NCI-H1694 treated with DMSO at 0.1 percent for 48 hours (cell line): ENCODE measurements around the gene CLSTN2.
"Not testable (repeated sequence)": the region's sequence is repeated elsewhere in the genome, so short reads cannot be mapped to it uniquely, and the experiment has no call there.

Experiments
- DNase-seq: peaks from one replicate; lab custom pipeline; 2025; lab: John Stamatoyannopoulos, UW

Gene CLSTN2

DNA sequence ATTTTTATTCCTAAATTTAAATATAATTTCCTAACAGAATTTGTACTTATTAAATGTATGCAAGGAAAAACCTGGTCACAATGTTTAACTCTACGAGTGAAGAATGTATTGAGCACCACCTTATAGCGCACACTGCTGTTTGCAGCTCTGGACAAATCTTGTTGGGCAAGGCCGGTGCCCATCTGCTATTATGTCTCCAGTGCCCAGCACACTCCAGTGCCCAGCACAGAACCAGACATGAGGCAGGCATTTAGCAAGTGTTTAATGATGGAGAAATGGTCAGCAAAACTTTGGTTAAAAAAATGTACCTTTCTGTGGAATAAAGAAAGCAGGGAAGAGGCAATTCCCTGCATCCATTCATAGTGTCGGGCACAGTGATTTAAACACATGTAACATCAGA lies 488.2 kb downstream of the CLSTN2 start:
- no peak for DNase-seq

DNA sequence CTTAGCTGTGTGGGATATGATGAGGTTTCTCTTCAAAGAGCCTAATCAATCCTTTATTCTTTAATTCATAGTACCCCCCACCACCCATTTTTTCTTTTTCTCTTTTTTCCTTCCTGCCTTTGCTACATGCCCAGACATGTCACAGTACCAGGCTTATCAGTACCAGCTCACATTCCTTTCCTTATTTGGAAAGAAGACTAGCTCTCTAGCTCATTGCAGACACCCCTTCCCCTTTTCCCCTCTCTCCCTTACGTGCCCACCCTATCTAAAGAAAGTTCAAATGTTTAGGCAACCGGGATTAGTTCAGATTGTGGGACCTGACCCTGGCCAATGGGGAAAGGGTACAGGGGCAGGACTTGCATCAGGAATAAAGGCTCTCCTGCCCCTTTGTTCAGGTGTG lies 488.6 kb downstream of the CLSTN2 start:
- DNase-seq: not testable (repeated sequence)

DNA sequence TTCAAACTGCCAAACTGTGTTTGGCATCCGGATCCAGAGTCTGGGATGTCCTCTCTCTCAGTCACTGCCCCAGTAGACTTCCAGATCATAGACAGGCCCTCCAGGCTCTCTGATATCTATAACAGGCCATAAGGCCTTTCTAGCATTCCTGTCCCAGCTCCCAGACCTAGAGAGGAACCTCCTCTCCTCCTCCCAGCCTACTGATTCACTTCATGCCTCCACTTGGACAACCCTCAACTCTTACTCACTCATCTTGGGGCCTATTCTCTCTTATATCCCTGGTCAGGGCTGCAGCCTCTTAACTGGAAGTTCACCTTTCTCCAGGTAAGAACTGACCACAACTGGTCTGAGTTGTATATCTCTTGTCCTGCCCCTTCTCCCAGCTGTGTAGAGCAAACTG lies 489.2 kb downstream of the CLSTN2 start:
- no peak for DNase-seq

DNA sequence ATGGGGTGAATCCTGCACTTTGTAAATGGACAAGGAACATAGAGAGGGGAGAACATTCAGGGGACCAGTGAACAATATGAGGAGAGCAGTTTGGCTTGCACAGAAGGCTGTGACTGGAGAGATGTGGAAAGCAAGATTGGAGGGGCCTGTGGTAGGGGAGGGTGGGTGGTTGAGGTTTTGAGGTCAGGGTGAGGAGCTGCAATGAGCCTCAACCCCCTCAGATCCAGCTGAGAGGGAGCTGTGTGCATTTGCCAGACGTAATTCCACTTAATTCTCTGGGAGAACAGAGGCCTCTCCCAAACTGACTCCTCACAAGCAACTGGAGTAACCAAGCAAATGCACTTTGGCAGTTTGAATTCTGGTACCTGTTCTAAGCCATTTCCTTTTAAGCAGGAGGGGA lies 489.7 kb downstream of the CLSTN2 start:
- no peak for DNase-seq

DNA sequence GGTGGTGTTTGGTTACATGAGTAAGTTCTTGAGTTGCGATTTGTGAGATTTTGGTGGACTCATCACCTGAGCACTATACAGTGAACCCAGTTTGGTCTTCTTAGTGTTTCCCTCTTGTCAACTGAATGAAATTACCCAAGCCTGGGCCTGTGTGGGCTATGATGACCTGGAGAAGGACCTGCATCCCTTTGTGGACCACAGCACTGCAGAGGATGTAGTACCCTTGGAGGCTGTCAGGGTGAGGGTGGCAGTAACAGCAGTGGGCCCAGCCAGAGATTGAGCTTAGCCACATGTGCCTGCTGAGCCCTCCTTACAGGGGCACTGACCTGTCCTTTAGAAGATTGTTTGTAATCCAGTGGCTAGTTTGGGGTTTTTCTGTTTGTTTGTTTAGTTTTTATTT lies 492.8 kb downstream of the CLSTN2 start:
- no peak for DNase-seq

DNA sequence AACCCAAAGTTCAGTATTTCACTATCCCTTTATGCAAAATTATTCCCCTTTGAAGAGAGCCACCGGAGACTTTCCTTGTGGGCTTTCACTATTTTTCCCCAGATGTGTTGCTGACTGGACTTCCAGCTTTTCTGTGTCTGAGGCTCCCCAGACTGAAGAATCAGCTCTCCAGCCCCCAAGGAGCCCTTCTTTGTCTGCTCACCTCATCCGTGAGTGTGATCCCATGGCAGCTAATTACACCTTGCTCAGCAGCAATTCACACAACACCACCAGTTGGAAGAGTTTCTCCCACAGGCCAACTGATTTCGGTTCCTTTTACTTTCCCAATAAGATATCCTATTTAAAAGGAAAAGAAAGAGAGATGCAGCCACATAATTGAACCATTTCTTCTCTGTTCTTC lies 493.4 kb downstream of the CLSTN2 start:
- DNase-seq: no peak

DNA sequence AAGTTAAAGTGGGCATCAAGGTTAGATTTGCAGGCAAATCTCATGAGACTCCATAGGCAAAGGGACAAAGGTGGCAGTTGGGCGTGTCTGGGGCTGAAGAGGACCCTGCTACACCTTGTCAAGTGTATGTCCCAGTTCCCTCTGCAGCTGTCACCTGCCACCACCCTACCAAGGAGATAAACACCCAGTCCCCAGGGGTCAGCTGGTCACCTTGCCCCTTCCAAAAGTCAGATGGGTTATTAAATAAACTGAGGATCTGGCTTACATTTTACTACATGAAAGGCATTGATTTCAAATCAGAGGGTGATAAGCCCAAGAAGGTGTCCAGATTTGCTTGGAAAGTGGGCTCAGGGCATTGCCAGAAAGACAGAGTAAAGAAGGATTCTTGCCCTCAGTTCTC lies 494.8 kb downstream of the CLSTN2 start:
- DNase-seq: no peak

DNA sequence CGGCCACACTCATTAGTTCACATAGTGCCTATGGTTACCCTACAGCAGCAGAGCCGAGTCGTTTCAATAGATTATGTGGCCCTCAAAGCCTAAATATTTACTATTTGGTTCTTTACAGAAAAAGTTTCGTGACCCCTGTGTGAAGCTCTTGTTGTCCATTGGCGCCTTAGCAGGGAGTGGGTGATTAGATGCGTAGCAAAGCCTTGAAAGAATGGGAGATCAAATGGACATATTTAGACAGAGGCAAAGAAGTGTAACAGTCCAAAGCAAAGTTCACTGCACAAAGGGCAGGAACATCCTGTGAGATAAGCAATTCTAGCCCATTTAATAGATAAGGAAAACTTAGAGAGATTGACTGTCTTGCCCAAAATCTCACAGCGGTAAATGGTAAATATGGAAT lies 495.5 kb downstream of the CLSTN2 start:
- DNase-seq: no peak

DNA sequence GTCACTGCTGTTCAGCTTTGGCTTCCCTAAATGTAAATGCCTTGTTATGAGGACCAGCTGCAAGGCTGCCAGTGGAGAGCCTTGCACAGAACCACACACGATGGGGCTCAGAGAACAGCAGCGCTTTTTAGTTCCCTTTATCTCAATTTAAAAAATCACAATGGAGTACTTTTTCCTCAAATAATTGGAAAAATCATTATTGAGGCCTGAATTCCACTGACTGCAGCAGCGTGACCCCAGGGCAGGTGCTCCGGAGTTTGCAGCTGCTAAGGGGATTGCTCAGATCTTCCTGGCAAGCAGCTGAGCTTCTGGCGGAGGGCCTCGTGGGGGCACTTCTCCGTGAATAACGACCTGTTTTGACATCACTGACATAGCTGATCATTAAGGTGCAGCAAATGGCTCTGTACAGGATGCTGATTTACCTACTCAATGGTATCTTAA lies 497.3 kb downstream of the CLSTN2 start:
- DNase-seq: peak; percentile 84

DNA sequence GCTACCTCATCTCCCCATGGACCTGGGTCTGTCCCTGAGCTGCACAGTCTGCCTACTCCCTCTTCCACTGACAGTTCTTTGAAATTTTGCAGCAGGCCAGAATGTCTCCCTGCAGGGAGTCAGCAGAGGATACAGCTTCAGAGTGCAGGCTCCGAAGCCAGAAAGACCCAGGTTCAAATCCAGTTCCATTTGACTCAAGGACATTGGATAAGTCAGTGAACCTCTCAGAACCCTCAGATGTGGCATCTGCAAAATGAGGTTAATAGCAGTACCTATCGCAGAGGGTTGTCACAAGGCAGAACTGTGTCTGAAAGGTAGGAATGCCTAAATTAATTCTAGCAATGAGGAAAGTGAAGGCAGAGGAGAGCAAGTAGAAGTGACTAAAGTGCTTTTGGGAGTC lies 498.4 kb downstream of the CLSTN2 start:
- DNase-seq: no peak

DNA sequence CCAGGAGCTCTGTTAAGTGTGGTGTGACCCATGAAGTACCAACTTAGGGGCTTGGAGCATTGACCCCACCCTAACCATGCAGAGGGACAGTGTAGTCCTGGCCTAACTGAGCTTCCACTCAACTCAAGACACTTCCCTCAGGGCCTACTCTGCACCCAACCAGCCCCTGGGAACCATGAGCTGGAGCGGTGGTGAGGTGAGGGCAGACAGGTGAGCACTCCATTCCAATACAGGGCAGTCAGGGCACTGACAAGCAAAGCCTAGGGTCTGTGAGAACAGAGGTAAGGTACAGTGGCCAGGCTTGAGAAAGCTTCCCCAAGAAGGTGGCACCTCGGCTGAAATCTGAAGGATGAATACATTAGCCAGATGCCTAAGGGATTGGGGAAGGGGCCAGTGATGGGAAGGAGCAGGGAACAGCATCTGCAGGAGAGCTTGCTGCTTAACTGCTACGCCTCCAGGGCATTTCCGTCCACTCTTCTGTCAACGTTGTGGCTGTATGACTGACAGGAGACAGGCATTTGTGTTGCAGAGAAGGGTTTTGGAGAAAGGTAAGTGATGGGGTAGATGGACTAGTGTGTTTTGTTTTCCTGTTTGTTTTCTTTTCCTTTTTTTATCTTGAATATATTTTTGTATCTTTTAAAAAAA lies 499.4 kb downstream of the CLSTN2 start:
- no peak for DNase-seq

DNA sequence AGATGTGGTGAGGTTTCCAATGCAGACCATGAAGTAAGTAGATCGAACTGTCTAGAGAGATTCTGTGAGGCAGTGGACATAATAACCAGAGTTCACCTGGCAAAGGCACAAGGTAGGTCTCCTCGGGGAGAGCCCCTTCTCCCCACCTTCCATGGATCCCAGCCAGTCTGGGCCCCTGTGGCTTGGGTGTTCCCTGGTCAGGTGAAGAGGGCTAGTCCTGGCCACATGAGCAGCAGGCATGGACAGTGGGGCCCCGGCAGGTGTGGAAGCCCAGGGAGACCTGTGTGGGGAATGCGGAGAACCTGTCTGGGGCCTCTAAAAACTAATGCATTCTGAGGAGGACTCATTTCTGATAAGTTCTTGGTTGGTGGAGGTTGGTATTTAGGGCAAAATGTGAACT lies 501.4 kb downstream of the CLSTN2 start:
- DNase-seq: no peak

DNA sequence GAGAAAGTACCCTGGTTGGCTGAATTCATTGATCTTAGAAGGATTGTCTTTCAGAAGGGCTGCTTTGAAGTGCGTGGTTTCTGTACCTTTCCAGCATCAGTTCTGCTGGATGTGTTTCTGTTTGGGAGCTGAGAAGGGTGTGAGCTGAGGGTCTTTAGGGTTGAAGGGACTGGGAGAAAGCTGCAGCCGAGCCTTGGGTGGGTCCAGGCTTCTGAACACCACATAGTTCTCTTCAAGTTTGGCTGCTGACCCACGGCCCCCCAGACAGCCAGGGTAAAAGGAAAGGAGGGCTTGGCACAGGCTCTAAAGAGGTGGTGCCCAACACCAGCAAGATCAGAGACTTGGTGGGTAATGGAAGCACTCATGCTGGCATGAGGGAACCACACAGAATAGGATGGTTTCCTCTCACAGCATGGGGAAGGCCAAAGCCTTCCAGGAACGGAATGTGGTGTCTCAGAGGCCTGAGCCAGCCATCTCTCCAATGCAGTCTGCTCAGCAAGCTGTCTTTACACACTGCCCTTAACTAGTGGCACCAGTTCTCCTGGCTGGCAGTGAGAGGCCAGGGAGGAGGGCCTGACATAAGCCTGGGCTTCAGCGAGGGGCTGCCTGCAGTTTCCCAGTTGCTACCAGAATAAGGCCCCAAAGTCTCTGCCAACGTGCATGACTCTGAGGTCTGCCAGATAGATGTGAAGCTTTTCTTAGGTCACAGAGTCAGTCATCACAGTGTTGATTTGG lies 503.9 kb downstream of the CLSTN2 start:
- DNase-seq: no peak

DNA sequence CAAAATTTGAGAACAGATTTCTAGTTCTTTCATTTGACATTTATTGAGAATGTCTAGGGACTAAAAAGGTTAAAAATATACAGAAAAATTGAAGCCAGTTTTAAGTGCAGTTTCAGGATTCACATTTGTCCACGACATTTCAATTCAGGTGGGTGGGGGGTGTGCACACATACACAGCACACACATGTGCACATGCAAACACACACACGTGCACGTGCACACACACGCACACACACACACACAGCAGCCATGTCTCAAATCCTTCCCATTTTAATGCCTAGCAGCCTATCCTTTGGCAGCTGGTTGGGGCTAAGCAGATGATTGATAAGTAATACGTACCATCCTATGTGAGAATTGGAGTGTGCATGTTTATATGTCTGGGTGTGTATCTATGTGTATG lies 504.5 kb downstream of the CLSTN2 start:
- DNase-seq: no peak

DNA sequence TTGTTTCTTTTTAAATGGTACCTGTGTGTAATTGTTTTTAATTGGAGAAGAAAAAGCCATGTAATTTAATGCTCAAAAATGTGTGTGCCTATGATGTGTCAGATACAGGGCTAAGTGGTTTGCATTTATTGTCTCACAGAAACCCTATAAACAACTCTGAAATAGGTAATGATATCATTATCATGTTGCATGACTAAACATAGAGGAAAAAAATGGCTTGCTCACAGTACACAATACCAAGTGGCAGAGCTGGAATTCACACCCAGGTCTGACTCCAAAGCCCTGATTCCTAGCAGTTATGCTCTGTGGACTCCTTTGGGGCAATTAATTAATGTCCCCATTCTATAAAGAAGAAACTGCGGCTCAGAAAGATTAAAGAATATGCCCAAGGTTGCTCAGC lies 505.5 kb downstream of the CLSTN2 start:
- DNase-seq: no peak

DNA sequence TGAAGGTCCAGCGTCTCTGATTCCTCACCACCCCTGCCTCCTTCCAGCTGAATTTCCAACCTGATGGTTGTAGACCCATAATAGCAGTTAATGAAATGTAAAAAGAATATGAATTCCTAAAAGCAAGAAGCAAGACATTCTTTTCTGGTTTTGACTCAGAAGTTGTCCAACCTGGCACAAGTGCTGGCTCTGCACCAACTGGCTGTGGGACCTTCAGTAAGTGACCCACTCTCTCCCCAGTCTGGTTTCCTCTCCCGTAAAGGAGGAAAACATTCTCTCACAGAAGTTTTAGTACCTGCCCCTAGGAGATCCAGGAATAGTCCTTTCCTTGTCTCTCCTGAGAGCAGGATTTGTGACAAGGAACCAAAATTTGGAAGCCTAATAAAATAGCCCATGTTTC lies 506.0 kb downstream of the CLSTN2 start:
- no peak for DNase-seq

DNA sequence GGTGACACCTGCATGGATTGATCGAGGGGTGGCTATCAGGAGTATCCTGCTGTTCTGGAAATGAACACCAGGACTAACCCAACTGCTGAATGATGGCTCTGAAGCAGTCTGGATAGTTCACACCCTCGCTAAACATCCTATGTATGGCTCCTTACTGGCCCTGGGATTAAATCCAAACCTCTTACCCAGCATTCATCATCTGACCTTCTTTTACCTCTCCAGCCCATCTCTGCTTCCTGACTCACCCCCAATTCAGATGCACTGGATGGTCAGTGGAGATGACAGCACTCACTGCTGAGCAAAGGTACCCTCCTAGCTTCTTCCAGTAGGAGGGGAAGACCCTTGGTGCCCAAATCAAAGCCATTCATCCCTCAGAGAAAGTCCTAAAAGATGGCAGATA lies 507.6 kb downstream of the CLSTN2 start:
- no peak for DNase-seq

DNA sequence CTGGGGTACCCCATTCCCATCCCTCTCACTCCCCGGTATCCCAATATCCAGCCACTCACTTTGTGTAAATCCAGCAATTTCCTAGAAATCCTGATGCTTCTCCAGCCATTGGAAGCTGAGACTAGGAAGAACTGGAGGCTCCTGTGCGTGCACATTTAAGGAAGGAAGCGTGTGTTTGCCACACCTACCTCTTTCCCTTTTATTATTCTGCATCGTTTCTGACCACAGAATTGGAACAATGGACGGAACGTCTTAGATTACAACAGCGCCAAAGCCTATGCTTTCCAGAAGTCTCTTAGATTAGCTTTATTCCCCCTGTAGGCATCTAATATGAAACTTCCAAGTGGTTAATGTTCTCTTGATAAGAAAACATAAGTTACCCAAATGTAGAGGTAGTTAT lies 508.1 kb downstream of the CLSTN2 start:
- no peak for DNase-seq

DNA sequence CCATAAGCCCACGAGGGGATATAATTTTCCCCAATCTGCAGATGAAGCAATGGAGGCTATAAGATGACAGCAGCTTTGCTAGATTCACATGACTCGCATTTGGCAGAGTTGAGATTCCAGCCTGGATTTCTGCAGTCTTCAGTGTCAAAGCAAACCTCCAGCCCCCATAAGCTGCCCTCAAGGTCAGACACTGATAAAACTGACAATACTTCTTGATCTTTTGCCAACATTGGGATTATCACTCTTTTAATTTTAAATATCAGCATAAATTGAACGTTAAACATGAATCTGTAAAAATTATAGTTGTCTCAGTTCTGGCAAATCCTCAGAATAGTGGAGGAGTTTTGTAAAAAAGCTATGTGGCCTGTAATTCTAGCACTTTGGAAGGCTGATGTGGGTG lies 508.8 kb downstream of the CLSTN2 start:
- no peak for DNase-seq

DNA sequence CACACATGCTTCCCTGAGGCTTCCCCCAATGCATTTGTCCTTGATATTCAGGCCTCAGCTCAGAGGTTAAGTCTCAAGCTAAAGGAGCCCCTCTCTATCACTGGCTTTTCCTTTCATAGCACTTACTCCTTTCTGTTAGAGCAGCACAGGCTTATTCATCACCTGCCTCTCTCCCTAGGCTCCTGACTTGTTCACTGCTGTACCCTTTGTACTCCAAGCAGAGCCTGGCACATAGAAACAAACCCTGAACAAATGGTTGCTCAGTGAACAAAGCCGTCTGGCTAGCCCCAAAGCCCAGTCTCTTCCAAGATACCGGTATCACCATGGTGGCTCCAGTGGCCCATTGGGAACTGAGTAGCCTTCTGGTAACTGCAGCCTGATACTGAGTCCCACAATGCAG lies 511.7 kb downstream of the CLSTN2 start:
- no peak for DNase-seq

DNA sequence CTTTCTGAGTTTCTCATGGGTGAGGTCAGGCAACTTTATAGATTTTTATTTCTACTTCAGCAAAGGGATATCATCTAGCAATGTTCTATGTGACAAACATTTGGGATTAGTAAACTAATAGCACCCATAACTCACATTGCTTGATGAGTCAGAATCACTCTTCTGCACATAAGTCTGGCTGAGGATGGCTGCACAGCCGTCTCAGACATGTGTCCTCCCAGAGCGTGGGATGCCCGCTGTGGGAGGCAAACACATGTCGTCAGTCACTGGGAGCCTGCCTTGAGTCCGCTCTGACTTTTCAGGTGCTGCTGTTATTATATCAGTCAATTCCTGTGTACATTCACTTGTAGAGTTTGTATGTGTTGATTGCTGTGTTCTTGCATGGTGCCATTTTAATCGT lies 512.2 kb downstream of the CLSTN2 start:
- DNase-seq: no peak

DNA sequence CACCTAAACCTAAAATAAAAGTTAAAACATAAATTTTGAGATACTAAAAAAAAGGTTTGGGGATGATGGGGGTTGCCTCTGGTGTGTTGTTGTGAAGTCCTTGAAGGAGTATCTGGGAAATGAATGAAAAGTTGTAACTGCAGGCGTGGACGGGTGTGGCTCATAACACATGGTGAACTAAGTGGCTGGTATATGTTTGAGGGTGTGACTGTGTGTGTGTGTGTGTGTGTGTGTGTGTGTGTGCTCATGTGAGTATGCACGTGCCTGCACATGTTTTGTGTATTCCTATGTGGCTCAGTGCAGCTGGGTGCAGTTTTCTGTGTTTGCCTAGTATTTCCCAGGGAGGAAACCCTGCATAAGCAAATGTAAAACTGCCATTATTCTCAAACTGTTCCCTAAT lies 513.0 kb downstream of the CLSTN2 start:
- no peak for DNase-seq

DNA sequence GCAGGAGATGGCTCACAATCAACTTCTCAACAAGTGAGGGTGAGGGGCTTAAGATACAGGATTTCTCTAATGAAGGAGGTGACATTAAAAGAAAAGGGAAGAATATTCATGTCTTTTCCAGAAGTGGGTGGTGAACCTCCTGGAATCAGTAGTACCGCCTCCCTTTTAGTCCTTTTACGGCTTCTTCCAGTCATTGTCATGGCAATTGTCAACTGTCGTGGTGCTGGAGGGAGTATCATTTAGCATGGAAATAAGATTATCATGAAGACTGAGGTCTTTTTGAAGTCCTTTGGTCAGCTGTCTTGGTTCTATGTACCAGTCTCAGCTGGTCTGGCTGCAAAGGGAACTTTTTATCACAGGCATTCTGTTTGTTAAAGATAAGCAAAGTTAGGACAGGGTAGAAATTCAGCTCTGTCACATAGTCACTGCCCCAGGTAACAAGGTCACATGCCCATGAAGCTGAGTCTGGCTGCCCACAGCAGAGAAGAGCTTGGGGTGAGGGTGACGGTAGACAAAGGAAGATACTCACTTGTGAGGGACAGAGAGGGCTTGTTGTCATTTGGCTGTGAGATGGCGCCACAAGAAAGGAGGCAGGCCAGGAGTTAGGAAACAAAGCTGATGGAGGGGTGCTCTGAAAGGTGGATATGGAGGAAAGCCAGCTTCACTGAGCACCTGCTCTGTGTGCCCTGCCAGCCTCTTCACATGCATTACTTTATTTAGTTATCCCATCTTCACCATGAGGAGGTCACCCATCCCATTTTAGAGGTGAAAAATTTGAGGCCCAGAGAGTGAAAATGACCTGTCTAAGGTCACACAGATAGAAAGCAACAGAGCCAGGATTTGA lies 514.6 kb downstream of the CLSTN2 start:
- DNase-seq: no peak
